ENCODE results near the gene ARRB2.

ARRB2 gene

GRCh38 chr17:4766723-4767122 lies 56.3 kb downstream of the ARRB2 start:
- DNase-seq = no peak

- DNase-seq = no peak
Observed at GRCh38 chr17:4768298-4768697, 57.9 kb downstream of the ARRB2 start.

- DNase-seq = peak; percentile 19
Observed at GRCh38 chr17:4769628-4770027, 59.2 kb downstream of the ARRB2 start.

Data from fibroblast of skin of back (primary cell).